ENCODE data around the gene PHLDA1. TPM values are rescaled to one million over a fixed set of nuclear protein-coding genes. Genes with fewer than 3 reads are reported as not detected.

Gene PHLDA1
- total RNA-seq, 1 experiment from 2014 or later: 34.9 TPM

- H3K36me3 Mint-ChIP-seq: peaks cover 32% of the 10 kb centered on the region
- no peak overlapping the region for H3K4me3 Mint-ChIP-seq
- ChIA-PET CTCF (no interaction called here), POLR2A (interaction anchor here (0.6 kb wide), 1 partner anchor 74 kb away, joined by 5 read pairs; no protein-coding TSS in a partner anchor)
- peaks cover 44% of the 10 kb centered on the region for H3K4me1 Mint-ChIP-seq
- no peaks in the 10 kb centered on the region for H3K9me3 Mint-ChIP-seq
- peak; percentile 25; the same call in 1 of the 2 replicates for ATAC-seq
- H3K27ac Mint-ChIP-seq: peak overlapping the region; percentile 83
- TF ChIP-seq ATF6 (CRISPR knock-in tag; IDR thresholded peaks at IDR 0.05): no peak
- TF ChIP-seq TP53 (CRISPR knock-in tag; IDR thresholded peaks at IDR 0.05): no peak
- TF ChIP-seq PRRX2 (CRISPR knock-in tag; IDR thresholded peaks at IDR 0.05): 0 out of 2 replicates have a peak, but pooled peaks have one; percentile 18
- peaks cover 1% of the 10 kb centered on the region; the same call in 1 of the 2 replicates for H3K27me3 Mint-ChIP-seq (ENCODE audit: low read depth)
- DNase-seq (ENCODE audit: low spot score): no peak
Measured at GRCh38 chr12:76025601-76026575, 5.7 kb downstream of the PHLDA1 start.

- CTCF ChIA-PET: no interaction called here
Measured at GRCh38 chr12:76024942-76025600, 6.5 kb downstream of the PHLDA1 start.

More at GRCh38 chr12:76024942-76025600, 6.5 kb downstream of the PHLDA1 start:
- Mint-ChIP-seq H3K4me3 (no peak overlapping the region), H3K36me3 (peaks cover 29% of the 10 kb centered on the region), H3K27ac (peak overlapping the region; percentile 57; the same call in 1 of the 2 replicates), H3K9me3 (no peaks in the 10 kb centered on the region), H3K27me3 (ENCODE audit: low read depth) (no peaks in the 10 kb centered on the region), H3K4me1 (peaks cover 53% of the 10 kb centered on the region)
- POLR2A ChIA-PET: interaction anchor here (0.6 kb wide), 1 partner anchor 73 kb away, joined by 5 read pairs; no protein-coding TSS in a partner anchor
- DNase-seq (ENCODE audit: low spot score) (no peak), ATAC-seq (peak; percentile 16; the same call in 1 of the 2 replicates)
- TF ChIP-seq PREB (CRISPR knock-in tag; IDR thresholded peaks at IDR 0.05; ENCODE audit: borderline replicate concordance) (no peak), CDX4 (CRISPR knock-in tag; IDR thresholded peaks at IDR 0.05; ENCODE audit: borderline replicate concordance) (no peak), ELF4 (CRISPR knock-in tag; IDR thresholded peaks at IDR 0.05; ENCODE audit: low read depth) (no peak), OVOL2 (CRISPR knock-in tag; IDR thresholded peaks at IDR 0.05; ENCODE audit: borderline replicate concordance) (no peak), ATF1 (CRISPR knock-in tag; IDR thresholded peaks at IDR 0.05) (no peak), HMGA2 (CRISPR knock-in tag; IDR thresholded peaks at IDR 0.05) (no peak), MXD4 (CRISPR knock-in tag; IDR thresholded peaks at IDR 0.05; ENCODE audit: borderline replicate concordance) (no peak), IRF2 (CRISPR knock-in tag; IDR thresholded peaks at IDR 0.05; ENCODE audit: borderline replicate concordance, low read depth) (no peak), ATF3 (CRISPR knock-in tag; conservative IDR thresholded peaks at IDR 0.05) (no peak), ZNF232 (CRISPR knock-in tag; IDR thresholded peaks at IDR 0.05) (no peak), HMGXB4 (CRISPR knock-in tag; IDR thresholded peaks at IDR 0.05) (no peak), ETV6 (CRISPR knock-in tag; IDR thresholded peaks at IDR 0.05) (no peak), ZNF281 (CRISPR knock-in tag; IDR thresholded peaks at IDR 0.05) (no peak), SP1 (CRISPR knock-in tag; conservative IDR thresholded peaks at IDR 0.05) (no peak), ZNF138 (CRISPR knock-in tag; conservative IDR thresholded peaks at IDR 0.05) (no peak), STAT6 (CRISPR knock-in tag; conservative IDR thresholded peaks at IDR 0.05; ENCODE audit: low read depth) (no peak), GTF2I (CRISPR knock-in tag; conservative IDR thresholded peaks at IDR 0.05) (no peak), ZNF416 (CRISPR knock-in tag; IDR thresholded peaks at IDR 0.05) (no peak)

Measured in WTC11 (cell line).